ENCODE results near the gene TDRD12.

TDRD12 gene

GRCh38 chr19:32800191-32800590 lies 80.6 kb downstream of the TDRD12 start:
- H3K9ac ChIP-seq: no peak overlapping the region
- peaks cover 7% of the 10 kb centered on the region for H3K4me1 ChIP-seq
- H3K9me3 ChIP-seq: no peaks in the 10 kb centered on the region
- H4K20me1 ChIP-seq: no peaks in the 10 kb centered on the region
- H3K4me3 ChIP-seq: no peak overlapping the region
- no peak for TF ChIP-seq Cebpa-rat (IDR thresholded peaks at IDR 0.05)
- no peaks in the 10 kb centered on the region for H3K27me3 ChIP-seq
- H3K36me3 ChIP-seq: no peaks in the 10 kb centered on the region
- H3K27ac ChIP-seq: no peak overlapping the region
- no peak overlapping the region for H3K4me2 ChIP-seq

GRCh38 chr19:32800754-32801153 lies 81.2 kb downstream of the TDRD12 start:
- Histone ChIP-seq H3K4me3 (no peak overlapping the region), H4K20me1 (no peaks in the 10 kb centered on the region), H3K9me3 (no peaks in the 10 kb centered on the region), H3K27ac (no peak overlapping the region), H3K4me1 (peaks cover 7% of the 10 kb centered on the region), H3K4me2 (peak overlapping the region; percentile 5; the same call in 1 of the 2 replicates), H3K36me3 (no peaks in the 10 kb centered on the region), H3K27me3 (no peaks in the 10 kb centered on the region), H3K9ac (no peak overlapping the region)
- no peak for TF ChIP-seq Cebpa-rat (IDR thresholded peaks at IDR 0.05)

- no peak overlapping the region for H3K27ac ChIP-seq
- no peak for TF ChIP-seq Cebpa-rat (IDR thresholded peaks at IDR 0.05)
- peaks cover 7% of the 10 kb centered on the region for H3K4me1 ChIP-seq
- no peaks in the 10 kb centered on the region for H4K20me1 ChIP-seq
- no peaks in the 10 kb centered on the region for H3K27me3 ChIP-seq
- H3K4me2 ChIP-seq: no peak overlapping the region
- no peak overlapping the region for H3K4me3 ChIP-seq
- H3K9me3 ChIP-seq: no peaks in the 10 kb centered on the region
- no peak overlapping the region for H3K9ac ChIP-seq
- no peaks in the 10 kb centered on the region for H3K36me3 ChIP-seq
These were observed 83.3 kb downstream of the TDRD12 start for GRCh38 chr19:32802840-32803239.

- no peak overlapping the region for H3K27ac ChIP-seq
- no peaks in the 10 kb centered on the region for H3K4me1 ChIP-seq
- no peaks in the 10 kb centered on the region for H3K9me3 ChIP-seq
- no peak overlapping the region for H3K4me2 ChIP-seq
- no peaks in the 10 kb centered on the region for H3K27me3 ChIP-seq
- no peak overlapping the region for H3K4me3 ChIP-seq
- no peak for TF ChIP-seq Cebpa-rat (IDR thresholded peaks at IDR 0.05)
- no peak overlapping the region for H3K9ac ChIP-seq
- no peaks in the 10 kb centered on the region for H3K36me3 ChIP-seq
- H4K20me1 ChIP-seq: no peaks in the 10 kb centered on the region
These were observed 88.7 kb downstream of the TDRD12 start for GRCh38 chr19:32808236-32808635.

- Histone ChIP-seq H3K27ac (no peak overlapping the region), H4K20me1 (no peaks in the 10 kb centered on the region), H3K27me3 (no peaks in the 10 kb centered on the region), H3K9me3 (no peaks in the 10 kb centered on the region), H3K36me3 (no peaks in the 10 kb centered on the region), H3K9ac (no peak overlapping the region), H3K4me2 (no peak overlapping the region), H3K4me1 (no peaks in the 10 kb centered on the region), H3K4me3 (no peak overlapping the region)
- no peak for TF ChIP-seq Cebpa-rat (IDR thresholded peaks at IDR 0.05)
These were observed 89.7 kb downstream of the TDRD12 start for GRCh38 chr19:32809254-32809653.

GRCh38 chr19:32809754-32810153 lies 90.2 kb downstream of the TDRD12 start:
- Histone ChIP-seq H3K4me3 (no peak overlapping the region), H3K27ac (no peak overlapping the region), H3K36me3 (no peaks in the 10 kb centered on the region), H3K9me3 (no peaks in the 10 kb centered on the region), H3K4me2 (no peak overlapping the region), H3K27me3 (no peaks in the 10 kb centered on the region), H4K20me1 (no peaks in the 10 kb centered on the region), H3K9ac (no peak overlapping the region), H3K4me1 (no peaks in the 10 kb centered on the region)
- no peak for TF ChIP-seq Cebpa-rat (IDR thresholded peaks at IDR 0.05)

GRCh38 chr19:32810452-32810851 lies 90.9 kb downstream of the TDRD12 start:
- H3K9ac ChIP-seq: no peak overlapping the region
- no peaks in the 10 kb centered on the region for H3K4me1 ChIP-seq
- no peak overlapping the region for H3K27ac ChIP-seq
- H3K36me3 ChIP-seq: no peaks in the 10 kb centered on the region
- H3K9me3 ChIP-seq: no peaks in the 10 kb centered on the region
- H3K4me2 ChIP-seq: no peak overlapping the region
- H4K20me1 ChIP-seq: no peaks in the 10 kb centered on the region
- TF ChIP-seq Cebpa-rat (IDR thresholded peaks at IDR 0.05): no peak
- H3K27me3 ChIP-seq: no peaks in the 10 kb centered on the region
- H3K4me3 ChIP-seq: no peak overlapping the region

- Histone ChIP-seq H3K4me3 (no peak overlapping the region), H3K9me3 (no peaks in the 10 kb centered on the region), H3K27ac (no peak overlapping the region), H3K9ac (no peak overlapping the region), H3K4me1 (no peaks in the 10 kb centered on the region), H4K20me1 (no peaks in the 10 kb centered on the region), H3K36me3 (no peaks in the 10 kb centered on the region), H3K27me3 (no peaks in the 10 kb centered on the region), H3K4me2 (no peak overlapping the region)
- no peak for TF ChIP-seq Cebpa-rat (IDR thresholded peaks at IDR 0.05)
These were observed 91.6 kb downstream of the TDRD12 start for GRCh38 chr19:32811151-32811550.

GRCh38 chr19:32812036-32812435 lies 92.5 kb downstream of the TDRD12 start:
- Histone ChIP-seq H3K9me3 (no peaks in the 10 kb centered on the region), H3K9ac (no peak overlapping the region), H3K36me3 (no peaks in the 10 kb centered on the region), H3K4me1 (no peaks in the 10 kb centered on the region), H3K4me3 (no peak overlapping the region), H4K20me1 (no peaks in the 10 kb centered on the region), H3K27me3 (no peaks in the 10 kb centered on the region), H3K27ac (no peak overlapping the region), H3K4me2 (no peak overlapping the region)
- no peak for TF ChIP-seq Cebpa-rat (IDR thresholded peaks at IDR 0.05)

- Histone ChIP-seq H3K4me1 (no peaks in the 10 kb centered on the region), H3K27me3 (no peaks in the 10 kb centered on the region), H3K9me3 (no peaks in the 10 kb centered on the region), H3K4me2 (no peak overlapping the region), H3K4me3 (no peak overlapping the region), H3K36me3 (no peaks in the 10 kb centered on the region), H4K20me1 (no peaks in the 10 kb centered on the region), H3K9ac (no peak overlapping the region), H3K27ac (no peak overlapping the region)
- no peak for TF ChIP-seq Cebpa-rat (IDR thresholded peaks at IDR 0.05)
These were observed 93.0 kb downstream of the TDRD12 start for GRCh38 chr19:32812571-32812970.

- Histone ChIP-seq H3K36me3 (no peaks in the 10 kb centered on the region), H3K9ac (no peak overlapping the region), H3K4me1 (peaks cover 10% of the 10 kb centered on the region), H3K4me3 (no peak overlapping the region), H3K4me2 (no peak overlapping the region), H3K9me3 (no peaks in the 10 kb centered on the region), H3K27ac (no peak overlapping the region), H3K27me3 (no peaks in the 10 kb centered on the region), H4K20me1 (no peaks in the 10 kb centered on the region)
- no peak for TF ChIP-seq Cebpa-rat (IDR thresholded peaks at IDR 0.05)
These were observed 94.4 kb downstream of the TDRD12 start for GRCh38 chr19:32813862-32814425.
